Neural cell (in vitro differentiated cells): ENCODE data around the gene AGBL4. TPM values are rescaled to one million over a fixed set of nuclear protein-coding genes. Genes with fewer than 3 reads are reported as not detected.

Source experiments
- H2AFZ ChIP-seq: fragments of 200-600, 300-800 bp; sonication (generic), shearing (Covaris generic); 2 replicates; pipeline ENCODE4 v1.6.0; 2014; ENCODE audit warnings: low read depth, mild to moderate bottlenecking, antibody characterized with exemption, low read length, moderate library complexity
- H3F3A ChIP-seq: fragments of 200-600 bp; shearing (Covaris generic); 2 replicates; pipeline ENCODE4 v1.6.1; 2016; ENCODE audit warnings: mild to moderate bottlenecking, moderate library complexity, mixed read lengths, antibody characterized with exemption, low read length; ENCODE audit not compliant: insufficient read depth, poor library complexity, severe bottlenecking
- H3K27ac ChIP-seq: fragments of 200-600, 300-800 bp; sonication (generic), shearing (Covaris generic); 2 replicates; pipeline ENCODE4 v1.5.1; 2014; ENCODE audit warnings: mild to moderate bottlenecking, low read length, moderate library complexity
- H3K27me3 ChIP-seq: fragments of 300-800, 200-600 bp; sonication (generic), shearing (Covaris generic); 2 replicates; pipeline ENCODE4 v1.6.0; 2014; ENCODE audit warnings: mild to moderate bottlenecking, low read depth, low read length, moderate library complexity; ENCODE audit not compliant: insufficient read depth
- H3K36me3 ChIP-seq: fragments of 300-800, 200-600 bp; sonication (generic), shearing (Covaris generic); 2 replicates; pipeline ENCODE4 v1.5.1; 2014; ENCODE audit warnings: mild to moderate bottlenecking, antibody characterized with exemption, low read length, moderate library complexity; ENCODE audit not compliant: insufficient read depth
- H3K4me2 ChIP-seq: fragments of 300-800, 200-600 bp; sonication (generic), shearing (Covaris generic); 2 replicates; pipeline ENCODE4 v1.6.0; 2014; ENCODE audit warnings: mild to moderate bottlenecking, low read length
- H3K4me3 ChIP-seq: fragments of 300-800, 200-600 bp; sonication (generic), shearing (Covaris generic); 2 replicates; pipeline ENCODE4 v1.5.1; 2014; ENCODE audit warnings: mild to moderate bottlenecking, low read length, moderate library complexity
- H3K79me2 ChIP-seq: fragments of 200-600 bp; shearing (Covaris generic); replicated peaks from 2 replicates; pipeline ENCODE4 v1.6.0; 2014; ENCODE audit warnings: mild to moderate bottlenecking, low read length, moderate library complexity; ENCODE audit not compliant: insufficient read depth
- H3K9ac ChIP-seq: fragments of 300-800, 200-600 bp; sonication (generic), shearing (Covaris generic); 2 replicates; pipeline ENCODE4 v1.6.1; 2016; ENCODE audit warnings: mild to moderate bottlenecking, low read length, mixed read lengths
- H3K9me2 ChIP-seq: fragments of 200-600 bp; shearing (Covaris generic); 2 replicates; pipeline ENCODE4 v1.6.1; 2016; ENCODE audit warnings: mild to moderate bottlenecking, low read length, mixed read lengths; ENCODE audit not compliant: insufficient read depth
- H3K9me3 ChIP-seq: fragments of 200-600, 300-800 bp; sonication (generic), shearing (Covaris generic); 2 replicates; pipeline ENCODE4 v1.6.1; 2016; ENCODE audit warnings: mild to moderate bottlenecking, mixed run types, low read length, moderate library complexity, mixed read lengths
- H4K20me1 ChIP-seq: fragments of 200-600 bp; shearing (Covaris generic); 2 replicates; pipeline ENCODE4 v1.6.1; 2016; ENCODE audit warnings: mild to moderate bottlenecking, mixed run types; ENCODE audit not compliant: insufficient read depth
- EP300 ChIP-seq: fragments of 450-650 bp; conservative IDR thresholded peaks from 2 replicates; pipeline ENCODE4 v1.6.1; 2014; ENCODE audit warnings: antibody characterized with exemption, mild to moderate bottlenecking, moderate library complexity; ENCODE audit not compliant: poor library complexity, severe bottlenecking
- EZH2 ChIP-seq: fragments of 200-600, 300-800 bp; shearing (Covaris generic), sonication (generic); IDR thresholded peaks from 2 replicates; pipeline ENCODE4 v1.6.1; 2014; ENCODE audit warnings: antibody characterized with exemption, low read length, borderline replicate concordance, mild to moderate bottlenecking; ENCODE audit not compliant: insufficient read depth, poor library complexity, severe bottlenecking
- MXI1 ChIP-seq: fragments of 450-650 bp; conservative IDR thresholded peaks from 2 replicates; pipeline ENCODE4 v1.6.1; 2014; ENCODE audit warnings: antibody characterized with exemption, mild to moderate bottlenecking; ENCODE audit not compliant: poor library complexity, severe bottlenecking
- POLR2AphosphoS5 ChIP-seq: IDR thresholded peaks from 2 replicates; pipeline ENCODE4 v1.6.1; 2012
- RAD21 ChIP-seq: fragments of 450-650 bp; conservative IDR thresholded peaks from 2 replicates; pipeline ENCODE4 v1.6.1; 2014; ENCODE audit warnings: antibody characterized with exemption, mild to moderate bottlenecking, moderate library complexity
- REST ChIP-seq: IDR thresholded peaks from 2 replicates; pipeline ENCODE4 v1.6.1; 2012; ENCODE audit warnings: borderline replicate concordance
- SMC3 ChIP-seq: fragments of 450-650 bp; conservative IDR thresholded peaks from 2 replicates; pipeline ENCODE4 v1.6.1; 2014; ENCODE audit warnings: antibody characterized with exemption, mild to moderate bottlenecking, moderate library complexity; ENCODE audit not compliant: poor library complexity
- TAF1 ChIP-seq: IDR thresholded peaks from 2 replicates; pipeline ENCODE4 v1.6.1; 2012; ENCODE audit warnings: low read depth
- polyA plus RNA-seq: library from polyadenylated mRNA; depleted of rRNA; stranded (reverse); fragments of >200 nt; gene quantifications from 2 replicates; pipeline ENCODE4 v1.2.3, GENCODE V29; 2014
- TF ChIP-seq, protein P1 (sequence below): fragments of 450-650 bp; IDR thresholded peaks from 2 replicates; pipeline ENCODE4 v1.5.1; 2014; ENCODE audit warnings: antibody characterized with exemption, mild to moderate bottlenecking, moderate library complexity; ENCODE audit not compliant: poor library complexity, severe bottlenecking

The AGBL4 gene
- polyA plus RNA-seq, 1 donor from 2014 or later: 1.3 TPM

DNA sequence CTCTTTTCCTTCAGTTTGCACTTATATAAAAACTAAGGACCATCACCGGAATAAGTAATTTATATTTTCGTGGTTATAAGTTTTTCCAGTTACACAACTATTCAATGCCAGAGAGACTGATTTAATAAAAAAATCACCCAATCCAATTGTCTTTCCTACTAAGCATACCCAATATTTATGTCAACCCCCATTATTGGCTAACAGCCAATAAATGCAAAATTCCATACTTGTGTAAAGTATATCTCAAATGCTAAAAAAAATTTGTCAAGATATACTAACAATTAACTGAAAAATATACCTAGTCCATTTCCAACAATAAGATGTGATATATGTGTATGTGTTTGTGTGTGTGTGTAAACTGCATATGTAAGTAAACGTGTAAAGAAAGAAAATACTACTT is 117.4 kb downstream of the AGBL4 start:
- H3K9me3 ChIP-seq: no peaks in the 10 kb centered on the region
- TF ChIP-seq EP300 (no peak), EZH2 (no peak), RAD21 (no peak), SMC3 (no peak), POLR2AphosphoS5 (no peak), REST (no peak), TAF1 (no peak), MXI1 (no peak)
- TF ChIP-seq, protein P1, sequence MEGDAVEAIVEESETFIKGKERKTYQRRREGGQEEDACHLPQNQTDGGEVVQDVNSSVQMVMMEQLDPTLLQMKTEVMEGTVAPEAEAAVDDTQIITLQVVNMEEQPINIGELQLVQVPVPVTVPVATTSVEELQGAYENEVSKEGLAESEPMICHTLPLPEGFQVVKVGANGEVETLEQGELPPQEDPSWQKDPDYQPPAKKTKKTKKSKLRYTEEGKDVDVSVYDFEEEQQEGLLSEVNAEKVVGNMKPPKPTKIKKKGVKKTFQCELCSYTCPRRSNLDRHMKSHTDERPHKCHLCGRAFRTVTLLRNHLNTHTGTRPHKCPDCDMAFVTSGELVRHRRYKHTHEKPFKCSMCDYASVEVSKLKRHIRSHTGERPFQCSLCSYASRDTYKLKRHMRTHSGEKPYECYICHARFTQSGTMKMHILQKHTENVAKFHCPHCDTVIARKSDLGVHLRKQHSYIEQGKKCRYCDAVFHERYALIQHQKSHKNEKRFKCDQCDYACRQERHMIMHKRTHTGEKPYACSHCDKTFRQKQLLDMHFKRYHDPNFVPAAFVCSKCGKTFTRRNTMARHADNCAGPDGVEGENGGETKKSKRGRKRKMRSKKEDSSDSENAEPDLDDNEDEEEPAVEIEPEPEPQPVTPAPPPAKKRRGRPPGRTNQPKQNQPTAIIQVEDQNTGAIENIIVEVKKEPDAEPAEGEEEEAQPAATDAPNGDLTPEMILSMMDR: no peak
- no peaks in the 10 kb centered on the region for H3K79me2 ChIP-seq

GRCh38 chr1:49864581-49864980 is 159.2 kb downstream of the AGBL4 start:
- Histone ChIP-seq H3K9ac (no peak overlapping the region), H3K9me2 (no peaks in the 10 kb centered on the region), H3K79me2 (no peaks in the 10 kb centered on the region), H3K27ac (no peak overlapping the region), H4K20me1 (no peaks in the 10 kb centered on the region), H3K27me3 (no peaks in the 10 kb centered on the region), H3K4me2 (no peak overlapping the region), H3K4me3 (no peak overlapping the region), H2AFZ (no peak overlapping the region), H3K9me3 (peaks cover 6% of the 10 kb centered on the region), H3F3A (no peaks in the 10 kb centered on the region), H3K36me3 (no peaks in the 10 kb centered on the region)
- no peak for TF ChIP-seq RAD21
- TF ChIP-seq EZH2: no peak
- TF ChIP-seq POLR2AphosphoS5: no peak
- TF ChIP-seq SMC3: no peak
- TF ChIP-seq, protein P1: no peak
- TF ChIP-seq EP300: no peak
- TF ChIP-seq MXI1: no peak
- no peak for TF ChIP-seq REST

More for the DNA sequence above, 117.4 kb downstream of the AGBL4 start:
- H3K9me2 ChIP-seq: no peaks in the 10 kb centered on the region
- H3K9ac ChIP-seq: no peak overlapping the region
- no peak overlapping the region for H3K4me2 ChIP-seq
- no peak overlapping the region for H2AFZ ChIP-seq
- no peak overlapping the region for H3K27ac ChIP-seq
- no peak overlapping the region for H3K4me3 ChIP-seq
- no peaks in the 10 kb centered on the region for H3K27me3 ChIP-seq
- H3F3A ChIP-seq: no peaks in the 10 kb centered on the region
- no peaks in the 10 kb centered on the region for H4K20me1 ChIP-seq
- H3K36me3 ChIP-seq: no peaks in the 10 kb centered on the region
